Activated effector memory CD4-positive, alpha-beta T cell treated with Interleukin-2 at 50 U/mL for 16 hours (primary cell): ENCODE data around the gene CACNA1C.
"Not testable (repeated sequence)": the region's sequence is repeated elsewhere in the genome, so short reads cannot be mapped to it uniquely, and the experiment has no call there.

Experiments used
- DNase-seq: peaks from one replicate; pipeline ENCODE4 v3.0.0-alpha.2; 2020

CACNA1C gene

DNA sequence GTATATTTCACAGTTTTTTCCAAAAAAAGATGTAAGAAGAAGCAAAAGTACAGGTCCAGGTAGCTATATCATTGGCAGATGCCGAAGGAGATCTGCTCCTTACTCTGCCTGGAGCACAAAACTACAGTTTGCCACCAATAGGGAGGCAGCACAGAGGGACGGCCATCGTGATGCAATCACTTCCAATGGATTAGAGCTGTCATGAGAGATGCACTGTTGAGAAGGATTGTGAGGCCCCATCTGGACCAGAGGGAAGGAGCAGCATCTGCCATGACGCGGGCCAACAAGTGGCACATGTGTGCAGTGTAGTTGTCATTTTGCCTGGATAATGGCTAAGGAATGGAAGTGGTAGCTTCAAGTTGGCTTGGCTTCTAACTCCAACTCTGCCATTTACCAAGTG lies 423.2 kb downstream of the CACNA1C start:
- no peak for DNase-seq

DNA sequence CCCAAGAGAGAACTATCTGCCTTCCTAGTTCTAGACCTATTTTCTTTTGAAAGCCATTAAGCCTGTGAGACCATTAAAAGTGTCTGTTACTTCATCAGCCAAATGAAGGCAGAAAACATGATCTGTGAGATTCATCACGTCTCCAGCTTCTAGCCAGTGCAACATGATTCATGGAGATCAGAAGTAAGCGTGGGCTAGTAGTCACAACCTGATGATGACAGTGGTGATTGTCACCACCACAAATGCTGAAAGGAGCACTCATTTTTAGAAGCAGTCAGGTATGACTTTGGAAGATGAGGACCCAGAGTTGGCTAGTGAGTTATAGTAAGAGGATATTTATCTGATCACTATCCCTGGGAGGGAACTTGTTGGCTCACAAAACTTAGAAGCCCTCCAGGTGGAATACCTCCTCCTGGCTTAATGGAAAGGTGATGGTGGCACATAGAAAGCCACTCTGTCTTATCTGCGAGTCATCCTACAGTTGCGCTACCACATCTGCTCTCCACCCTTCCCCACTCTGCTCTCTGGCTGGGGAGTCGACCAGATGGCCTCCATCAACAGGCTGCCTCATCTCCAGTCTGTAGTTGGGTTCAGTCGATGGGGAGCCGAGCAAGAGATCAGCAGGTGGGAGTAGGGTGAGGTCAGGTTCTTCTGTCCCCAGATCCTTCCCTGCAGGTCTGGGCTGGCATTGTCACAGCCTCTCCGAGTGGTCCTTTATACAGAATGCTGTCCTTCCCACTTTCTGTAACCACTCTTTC lies 424.4 kb downstream of the CACNA1C start:
- no peak for DNase-seq

DNA sequence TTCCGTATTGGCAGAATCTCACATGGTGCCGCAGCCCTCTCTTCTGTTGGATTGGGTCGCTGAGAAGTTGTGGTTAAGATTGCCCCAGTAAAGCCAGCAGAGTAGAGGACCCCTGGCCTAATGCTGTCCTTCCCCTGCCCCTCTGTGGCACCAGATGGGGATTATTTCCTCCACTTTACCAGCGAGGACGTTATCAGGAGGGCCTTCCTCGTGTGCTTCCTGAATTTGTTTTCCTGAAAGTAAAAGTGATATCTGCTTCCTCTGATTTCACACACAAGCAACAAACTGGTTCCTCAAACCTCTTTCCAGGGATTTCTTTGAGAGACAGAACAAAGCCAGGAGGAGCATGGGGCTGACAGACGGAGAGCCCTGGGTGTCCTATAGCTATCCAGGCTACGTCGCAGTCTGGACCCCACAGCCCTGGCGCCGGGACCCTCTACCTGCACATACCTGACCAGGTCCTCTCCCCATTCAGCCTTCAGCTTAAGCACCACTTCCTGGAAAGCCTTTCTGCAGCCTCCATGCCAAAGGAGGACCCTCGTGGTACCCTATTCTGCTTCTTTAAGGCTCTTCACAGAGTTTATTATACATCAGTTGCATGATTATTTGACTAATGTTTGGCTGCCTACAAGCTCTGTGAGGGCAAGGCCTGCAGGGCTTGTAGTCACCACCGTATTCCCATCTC lies 427.2 kb downstream of the CACNA1C start:
- DNase-seq = no peak

DNA sequence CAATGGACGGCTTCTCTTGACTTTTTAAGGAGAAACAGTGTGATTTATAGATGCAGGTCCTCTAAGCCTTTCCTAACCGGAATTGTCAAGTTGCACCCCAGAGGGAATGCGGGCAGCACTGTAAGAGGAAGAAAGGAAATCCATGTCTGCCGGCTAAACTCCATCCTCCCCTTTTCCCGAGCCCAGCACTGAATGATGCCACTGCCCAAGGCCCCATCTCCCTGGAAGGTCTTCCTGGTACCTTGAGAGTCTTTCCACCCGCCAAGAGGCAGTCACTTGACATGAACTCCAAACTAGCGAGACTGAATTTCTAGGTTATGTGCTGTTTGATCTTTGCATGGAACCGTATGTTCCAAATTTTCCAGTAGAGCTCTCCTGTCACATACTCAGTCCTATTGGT lies 428.6 kb downstream of the CACNA1C start:
- DNase-seq = no peak

- no peak for DNase-seq
Measured at GRCh38 chr12:2481951-2482350, 429.2 kb downstream of the CACNA1C start.

DNA sequence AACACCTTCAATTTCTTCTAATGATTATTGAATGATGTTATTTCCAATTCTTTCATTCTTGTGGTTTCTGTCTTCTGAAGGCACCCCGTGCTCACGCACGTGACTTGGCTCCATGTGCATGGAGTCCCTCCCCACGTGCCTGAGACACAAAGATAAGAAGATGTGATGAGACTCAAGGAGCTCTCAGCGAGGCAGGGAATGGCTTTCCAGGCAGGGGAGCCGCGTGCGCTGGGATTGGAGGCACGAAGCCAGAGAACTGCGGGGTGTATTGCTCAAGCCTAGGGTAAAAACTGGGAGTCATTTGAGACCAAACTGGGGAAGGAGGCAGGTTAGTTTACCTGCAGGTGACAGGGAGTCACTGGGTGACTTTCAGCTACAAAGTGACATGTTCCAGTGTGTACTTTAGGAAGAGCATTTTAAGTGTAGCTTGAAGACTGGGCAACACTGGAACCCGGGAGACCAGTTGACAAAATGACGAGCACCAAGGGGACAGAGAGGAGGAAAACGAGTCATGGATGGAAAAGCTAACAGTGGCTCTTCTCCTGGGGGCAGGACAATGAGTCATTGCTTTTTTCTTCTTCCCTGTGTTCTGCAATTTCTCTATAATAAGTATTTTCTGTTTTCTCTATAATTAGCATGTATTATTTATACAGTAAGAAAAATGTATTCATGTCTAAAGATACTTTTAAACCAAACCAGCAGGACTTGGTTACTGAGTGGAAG lies 430.3 kb downstream of the CACNA1C start:
- DNase-seq = no peak

DNA sequence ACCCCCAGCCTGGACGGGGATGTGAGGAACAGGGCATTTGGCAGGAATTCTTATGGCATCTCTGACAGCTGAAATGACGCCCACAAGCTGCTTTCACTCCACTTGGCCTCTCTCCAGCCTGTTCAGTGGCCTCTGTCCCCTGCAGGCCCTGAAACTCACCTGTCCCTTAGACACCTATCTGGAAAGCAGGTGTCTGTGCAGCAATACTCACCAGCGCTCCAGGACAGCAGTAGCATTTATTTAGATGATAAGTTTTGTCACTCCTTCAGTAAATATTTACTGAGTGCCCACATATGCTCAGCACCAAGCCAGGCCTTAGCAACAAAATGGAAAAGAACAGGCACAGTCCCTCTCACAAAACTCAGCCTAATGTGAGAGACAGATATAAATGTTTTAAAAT lies 430.9 kb downstream of the CACNA1C start:
- no peak for DNase-seq

GRCh38 chr12:2484141-2484776 lies 431.5 kb downstream of the CACNA1C start:
- no peak for DNase-seq

DNA sequence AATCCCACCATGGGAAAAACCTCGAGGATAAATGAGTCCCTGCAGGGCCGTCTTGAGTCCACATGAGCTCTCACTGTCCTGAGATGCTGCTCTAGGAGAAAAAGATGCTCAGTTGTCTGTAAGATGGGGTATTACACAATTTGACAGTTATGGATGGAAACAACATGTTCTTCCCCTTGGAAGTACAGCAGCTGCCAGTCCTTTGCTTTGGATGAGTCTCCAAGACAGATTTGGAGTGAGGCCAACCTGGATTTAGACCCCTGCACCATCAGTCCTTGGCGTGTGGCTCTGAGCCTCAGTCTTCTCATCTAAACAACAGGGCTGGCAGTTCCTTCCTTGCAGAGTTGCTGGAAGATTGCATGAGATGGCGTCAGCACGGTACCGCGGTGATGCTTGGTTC lies 432.9 kb downstream of the CACNA1C start:
- DNase-seq = no peak

- DNase-seq = no peak
Measured at GRCh38 chr12:2486796-2487195, 434.0 kb downstream of the CACNA1C start.

- DNase-seq = no peak
Measured at GRCh38 chr12:2487278-2487677, 434.5 kb downstream of the CACNA1C start.

DNA sequence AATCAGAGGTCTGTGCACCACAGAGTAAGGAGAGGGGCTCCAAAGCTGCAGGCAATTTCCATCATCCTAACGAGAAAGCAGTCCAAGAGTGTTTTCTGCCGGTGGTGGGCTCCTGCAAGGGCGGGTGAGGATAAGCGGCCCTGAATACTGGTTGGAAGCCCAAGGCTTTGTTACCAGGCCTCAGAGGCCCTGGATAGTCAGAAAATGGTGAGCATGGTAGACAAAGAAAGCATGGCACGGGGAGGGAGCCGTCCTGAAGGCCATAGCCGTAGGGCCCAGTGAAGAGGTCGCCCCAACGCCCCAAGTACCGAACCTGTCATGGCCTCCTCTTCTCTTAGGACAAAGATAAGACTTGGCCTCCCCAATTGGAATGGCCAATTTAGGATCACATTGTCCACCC lies 435.3 kb downstream of the CACNA1C start:
- DNase-seq = no peak

DNA sequence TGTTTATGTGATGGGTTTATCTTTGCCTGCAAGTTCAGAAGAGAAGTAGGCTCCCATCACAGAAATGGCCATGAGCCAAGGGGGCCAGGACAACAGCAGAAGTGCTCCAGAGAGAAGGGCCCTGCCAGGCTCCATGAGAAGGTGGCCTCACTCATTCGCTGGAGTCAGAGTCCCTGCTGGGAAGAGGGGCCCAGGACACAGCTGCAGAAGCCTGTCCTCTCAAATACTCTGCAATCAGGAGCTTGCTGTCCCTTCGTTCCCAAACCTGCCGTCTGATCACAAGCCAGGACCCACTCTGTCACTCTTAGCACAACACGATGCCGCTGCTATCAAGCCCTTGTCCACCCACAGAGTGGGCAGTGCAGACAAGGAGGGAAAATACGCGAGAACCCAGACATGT lies 435.8 kb downstream of the CACNA1C start:
- DNase-seq = no peak

DNA sequence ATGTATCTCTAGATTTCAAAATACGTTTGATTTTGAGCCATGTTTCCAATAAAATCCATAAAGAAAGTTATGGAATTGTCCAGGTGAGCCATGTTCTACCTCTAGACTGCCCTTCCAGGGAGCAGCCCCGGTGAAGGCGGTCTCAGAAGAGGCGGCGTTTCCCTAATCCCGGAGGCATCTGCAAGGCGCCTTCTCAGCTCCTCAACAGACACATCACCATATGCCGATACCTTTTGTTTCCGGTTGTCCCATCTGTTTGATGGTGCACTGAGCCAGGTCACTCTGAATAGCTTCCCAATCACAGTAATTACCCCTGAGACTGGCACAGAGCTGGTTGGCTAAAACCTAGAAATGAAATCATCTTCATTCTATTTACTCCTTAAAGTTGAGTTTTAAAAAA lies 436.5 kb downstream of the CACNA1C start:
- no peak for DNase-seq

- no peak for DNase-seq
Measured at GRCh38 chr12:2490831-2491230, 438.0 kb downstream of the CACNA1C start.

DNA sequence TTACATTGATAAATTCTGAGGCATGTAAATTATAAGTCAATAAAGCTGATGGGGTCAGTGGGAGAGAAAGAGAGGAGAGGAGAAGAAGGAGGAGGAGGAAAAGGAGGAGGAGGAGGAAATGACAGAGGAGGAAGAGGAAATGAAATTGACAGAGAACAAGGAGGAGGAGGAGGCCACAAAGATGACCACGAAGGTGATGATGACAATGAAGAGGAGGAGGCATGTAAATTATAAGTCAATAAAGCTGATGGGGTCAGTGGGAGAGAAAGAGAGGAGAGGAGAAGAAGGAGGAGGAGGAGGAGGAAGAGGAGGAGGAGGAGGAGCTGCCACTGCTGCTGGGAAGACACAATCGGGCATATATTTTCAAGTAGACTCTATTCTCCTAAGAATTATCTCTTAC lies 438.6 kb downstream of the CACNA1C start:
- not testable (repeated sequence) for DNase-seq

GRCh38 chr12:2492236-2492635 lies 439.4 kb downstream of the CACNA1C start:
- DNase-seq = no peak

DNA sequence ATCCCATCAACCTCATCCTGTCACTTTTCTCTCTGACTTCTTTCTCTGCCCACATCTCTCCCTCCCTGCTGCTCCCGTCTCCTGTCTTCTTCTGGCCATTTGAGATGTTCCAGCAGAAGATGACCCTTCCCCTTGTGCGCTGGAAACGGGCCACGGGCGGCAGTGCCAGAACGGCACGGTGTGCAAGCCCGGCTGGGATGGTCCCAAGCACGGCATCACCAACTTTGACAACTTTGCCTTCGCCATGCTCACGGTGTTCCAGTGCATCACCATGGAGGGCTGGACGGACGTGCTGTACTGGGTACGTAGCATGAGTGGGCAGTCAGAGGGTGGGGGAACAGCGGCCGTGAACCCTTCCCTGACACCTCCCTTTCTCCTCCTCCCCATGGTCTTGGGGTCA lies 440.3 kb downstream of the CACNA1C start:
- no peak for DNase-seq

GRCh38 chr12:2494486-2495192 lies 441.9 kb downstream of the CACNA1C start:
- DNase-seq = no peak

- no peak for DNase-seq
Measured at GRCh38 chr12:2495417-2496112, 442.8 kb downstream of the CACNA1C start.

- DNase-seq = no peak
Measured at GRCh38 chr12:2498964-2499500, 446.2 kb downstream of the CACNA1C start.
